H9 (cell line): Measurements from ENCODE around the gene GHR. TPM values are rescaled to one million over a fixed set of nuclear protein-coding genes. Genes with fewer than 3 reads are reported as not detected.

ENCODE experiments used
- DNase-seq: peaks from one replicate; pipeline ENCODE4 v3.0.0-alpha.2; 2017
- H2AFZ ChIP-seq: one replicate; pipeline ENCODE4 v1.6.1; 2013; ENCODE audit warnings: mild to moderate bottlenecking, low read length, control low read depth, moderate library complexity
- H2AK5ac ChIP-seq: 2 replicates; pipeline ENCODE4 v1.6.1; 2013; ENCODE audit warnings: low read length, control low read depth, mixed read lengths; ENCODE audit not compliant: insufficient read length
- H2BK120ac ChIP-seq: one replicate; pipeline ENCODE4 v1.6.1; 2013; ENCODE audit warnings: low read depth, mild to moderate bottlenecking, low read length, control low read depth, inconsistent platforms; ENCODE audit not compliant: poor library complexity, severe bottlenecking
- H2BK12ac ChIP-seq: 2 replicates; pipeline ENCODE4 v1.6.1; 2013; ENCODE audit warnings: low read length, control low read depth, mixed read lengths, low read depth; ENCODE audit not compliant: insufficient read length
- H2BK15ac ChIP-seq: 2 replicates; pipeline ENCODE4 v1.6.1; 2013; ENCODE audit warnings: low read depth, low read length, control low read depth
- H2BK20ac ChIP-seq: one replicate; pipeline ENCODE4 v1.6.1; 2013; ENCODE audit warnings: low read depth, mild to moderate bottlenecking, low read length, control low read depth, inconsistent platforms; ENCODE audit not compliant: poor library complexity, severe bottlenecking
- H2BK5ac ChIP-seq: 2 replicates; pipeline ENCODE4 v1.6.1; 2013; ENCODE audit warnings: low read length, control low read depth, mixed read lengths; ENCODE audit not compliant: insufficient read length
- H3K14ac ChIP-seq: 2 replicates; pipeline ENCODE4 v1.6.1; 2013; ENCODE audit warnings: low read length, control low read depth; ENCODE audit not compliant: insufficient read depth
- H3K18ac ChIP-seq: 2 replicates; pipeline ENCODE4 v1.6.1; 2013; ENCODE audit warnings: low read depth, mild to moderate bottlenecking, mixed read lengths, low read length, control low read depth; ENCODE audit not compliant: insufficient read length
- H3K23ac ChIP-seq: 2 replicates; pipeline ENCODE4 v1.6.1; 2013; ENCODE audit warnings: low read length, control low read depth, mixed read lengths, low read depth; ENCODE audit not compliant: insufficient read length
- H3K23me2 ChIP-seq: 2 replicates; pipeline ENCODE4 v1.6.1; 2013; ENCODE audit warnings: low read depth, mild to moderate bottlenecking, mixed read lengths, low read length, control low read depth; ENCODE audit not compliant: insufficient read length, poor library complexity, severe bottlenecking
- H3K27ac ChIP-seq: 2 replicates; pipeline ENCODE4 v1.5.1; 2013; ENCODE audit warnings: low read length, control low read depth, mixed read lengths, low read depth; ENCODE audit not compliant: insufficient read length
- H3K27me3 ChIP-seq: 2 replicates; pipeline ENCODE4 v1.6.1; 2013; ENCODE audit warnings: low read length, control low read depth, inconsistent platforms; ENCODE audit not compliant: insufficient read depth
- H3K4ac ChIP-seq: 2 replicates; pipeline ENCODE4 v1.6.1; 2013; ENCODE audit warnings: low read depth, mild to moderate bottlenecking, control low read depth, inconsistent platforms, low read length, moderate library complexity
- H3K4me1 ChIP-seq: 2 replicates; pipeline ENCODE4 v1.6.1; 2013; ENCODE audit warnings: low read length, control low read depth, inconsistent platforms; ENCODE audit not compliant: insufficient read depth
- H3K4me2 ChIP-seq: 2 replicates; pipeline ENCODE4 v1.6.1; 2013; ENCODE audit warnings: low read length, control low read depth, mixed read lengths; ENCODE audit not compliant: insufficient read length, insufficient read depth
- H3K56ac ChIP-seq: 2 replicates; pipeline ENCODE4 v1.6.1; 2013; ENCODE audit warnings: low read depth, mild to moderate bottlenecking, mixed read lengths, low read length, control low read depth; ENCODE audit not compliant: insufficient read length
- H3K79me1 ChIP-seq: 2 replicates; pipeline ENCODE4 v1.6.1; 2013; ENCODE audit warnings: low read depth, mild to moderate bottlenecking, moderate library complexity, low read length, control low read depth, inconsistent platforms; ENCODE audit not compliant: insufficient read depth, poor library complexity, severe bottlenecking
- H3K79me2 ChIP-seq: 2 replicates; pipeline ENCODE4 v1.6.1; 2013; ENCODE audit warnings: low read length, control low read depth, inconsistent platforms; ENCODE audit not compliant: insufficient read depth
- H3K9ac ChIP-seq: 2 replicates; pipeline ENCODE4 v1.6.1; 2013; ENCODE audit warnings: low read length, control low read depth, mixed read lengths; ENCODE audit not compliant: insufficient read length; ENCODE audit errors: extremely low read depth
- H3K9me3 ChIP-seq: one replicate; pipeline ENCODE4 v1.6.1; 2013; ENCODE audit warnings: low read depth, low read length, inconsistent platforms; ENCODE audit not compliant: control insufficient read depth
- H3T11ph ChIP-seq: one replicate; pipeline ENCODE4 v1.6.1; 2013; ENCODE audit warnings: mild to moderate bottlenecking, low read length, control low read depth, inconsistent platforms
- H4K20me1 ChIP-seq: one replicate; pipeline ENCODE4 v1.6.1; 2013; ENCODE audit not compliant: control insufficient read depth, insufficient read length, insufficient read depth
- H4K5ac ChIP-seq: 2 replicates; pipeline ENCODE4 v1.6.1; 2013; ENCODE audit warnings: low read depth, mild to moderate bottlenecking, mixed read lengths, low read length, control low read depth; ENCODE audit not compliant: insufficient read length
- H4K8ac ChIP-seq: replicated peaks from 2 replicates; pipeline ENCODE4 v1.6.1; 2013; ENCODE audit warnings: low read length, control low read depth, mixed read lengths, low read depth; ENCODE audit not compliant: insufficient read length
- H4K91ac ChIP-seq: 2 replicates; pipeline ENCODE4 v1.6.1; 2013; ENCODE audit warnings: low read depth, mild to moderate bottlenecking, moderate library complexity, mixed read lengths, low read length, control low read depth; ENCODE audit not compliant: insufficient read length
- H3K27ac Mint-ChIP-seq, 3 experiments: 2 replicates in 2 of 3; 3 replicates in 1 of 3; pipeline ENCODE4 v1.8.0; 2020 to 2021; ENCODE audit warnings: mixed read lengths in 3 of 3, mild to moderate bottlenecking in 1 of 3, moderate library complexity in 1 of 3
- H3K27me3 Mint-ChIP-seq: 2 replicates; pipeline ENCODE4 v1.8.0; 2021; ENCODE audit warnings: low read depth, mild to moderate bottlenecking, moderate library complexity, mixed read lengths
- H3K36me3 Mint-ChIP-seq, 3 experiments: 2 replicates in 2 of 3; 3 replicates in 1 of 3; pipeline ENCODE4 v1.8.0; 2020 to 2021; ENCODE audit warnings: low read depth in 3 of 3, mixed read lengths in 3 of 3; ENCODE audit not compliant: insufficient read depth in 1 of 3
- H3K4me1 Mint-ChIP-seq, 2 experiments: 2 replicates each; pipeline ENCODE4 v1.8.0; 2020; ENCODE audit warnings: mixed read lengths in 2 of 2
- H3K4me3 Mint-ChIP-seq, 2 experiments: 2 replicates in 1 of 2; 3 replicates in 1 of 2; pipeline ENCODE4 v1.8.0; 2020 to 2021; ENCODE audit warnings: mild to moderate bottlenecking in 2 of 2, mixed read lengths in 2 of 2, moderate library complexity in 1 of 2
- H3K9me3 Mint-ChIP-seq, 2 experiments: 2 replicates in 1 of 2; 3 replicates in 1 of 2; pipeline ENCODE4 v1.8.0; 2020; ENCODE audit warnings: mild to moderate bottlenecking in 2 of 2, mixed read lengths in 2 of 2, moderate library complexity in 1 of 2
- WGBS: extraction: QIAGEN DNeasy Blood & Tissue Kit; methylation state at CpG from one replicate; pipeline ENCODE4 v1.1.7; 2013; ENCODE audit warnings: missing lambda C conversion rate, low lambda C conversion rate, mixed read lengths; ENCODE audit not compliant: insufficient read length; ENCODE audit errors: extremely low coverage; 5-methylcytosine and 5-hydroxymethylcytosine counted together
- total RNA-seq: library from RNA; stranded (reverse); gene quantifications from 2 replicates; pipeline ENCODE4 v1.2.1, GENCODE V29; 2021
- TF ChIP-seq, protein P1 (sequence below): fragments of 200-600 bp; sonication (generic); conservative IDR thresholded peaks from 3 replicates; pipeline ENCODE4 v1.8.0; 2021; ENCODE audit warnings: antibody characterized with exemption, mild to moderate bottlenecking

The GHR gene
- total RNA-seq, 1 experiment from 2014 or later: 0.20 TPM

GRCh38 chr5:42759456-42759855, 336.2 kb downstream of the GHR start:
- H2AFZ ChIP-seq: no peak overlapping the region
- TF ChIP-seq, protein P1, sequence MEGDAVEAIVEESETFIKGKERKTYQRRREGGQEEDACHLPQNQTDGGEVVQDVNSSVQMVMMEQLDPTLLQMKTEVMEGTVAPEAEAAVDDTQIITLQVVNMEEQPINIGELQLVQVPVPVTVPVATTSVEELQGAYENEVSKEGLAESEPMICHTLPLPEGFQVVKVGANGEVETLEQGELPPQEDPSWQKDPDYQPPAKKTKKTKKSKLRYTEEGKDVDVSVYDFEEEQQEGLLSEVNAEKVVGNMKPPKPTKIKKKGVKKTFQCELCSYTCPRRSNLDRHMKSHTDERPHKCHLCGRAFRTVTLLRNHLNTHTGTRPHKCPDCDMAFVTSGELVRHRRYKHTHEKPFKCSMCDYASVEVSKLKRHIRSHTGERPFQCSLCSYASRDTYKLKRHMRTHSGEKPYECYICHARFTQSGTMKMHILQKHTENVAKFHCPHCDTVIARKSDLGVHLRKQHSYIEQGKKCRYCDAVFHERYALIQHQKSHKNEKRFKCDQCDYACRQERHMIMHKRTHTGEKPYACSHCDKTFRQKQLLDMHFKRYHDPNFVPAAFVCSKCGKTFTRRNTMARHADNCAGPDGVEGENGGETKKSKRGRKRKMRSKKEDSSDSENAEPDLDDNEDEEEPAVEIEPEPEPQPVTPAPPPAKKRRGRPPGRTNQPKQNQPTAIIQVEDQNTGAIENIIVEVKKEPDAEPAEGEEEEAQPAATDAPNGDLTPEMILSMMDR: no peak
- H3K79me2 ChIP-seq: no peaks in the 10 kb centered on the region
- no peak overlapping the region for H3K56ac ChIP-seq
- Mint-ChIP-seq H3K4me3 (no peak overlapping the region), H3K27me3 (no peaks in the 10 kb centered on the region), H3K36me3 (no peaks in the 10 kb centered on the region), H3K4me1 (peaks cover 19 to 20% of the 10 kb centered on the region in 2 experiments), H3K9me3 (no peaks in the 10 kb centered on the region), H3K27ac (no peak overlapping the region)
- H2AK5ac ChIP-seq: no peak overlapping the region
- H2BK15ac ChIP-seq: no peak overlapping the region
- no peak for DNase-seq
- H3K23ac ChIP-seq: no peak overlapping the region
- H3K4me1 ChIP-seq: 0 out of 2 replicates have a peak, but pooled peaks cover 2% of the 10 kb centered on the region
- no CpG with 5 or more reads among the region's 2 CpGs for WGBS
- H3K14ac ChIP-seq: no peak overlapping the region
- H3K9me3 ChIP-seq: no peaks in the 10 kb centered on the region
- no peak overlapping the region for H3K4ac ChIP-seq
- no peak overlapping the region for H3K18ac ChIP-seq
- no peaks in the 10 kb centered on the region for H3K27me3 ChIP-seq
- no peak overlapping the region for H4K8ac ChIP-seq
- H2BK120ac ChIP-seq: no peak overlapping the region
- H3K23me2 ChIP-seq: no peaks in the 10 kb centered on the region
- H2BK12ac ChIP-seq: no peak overlapping the region
- H2BK5ac ChIP-seq: no peak overlapping the region
- H3K27ac ChIP-seq: no peak overlapping the region
- no peak overlapping the region for H3K9ac ChIP-seq
- H4K20me1 ChIP-seq: no peaks in the 10 kb centered on the region
- no peak overlapping the region for H4K5ac ChIP-seq
- H3K79me1 ChIP-seq: no peaks in the 10 kb centered on the region
- H4K91ac ChIP-seq: no peak overlapping the region
- no peak overlapping the region for H3K4me2 ChIP-seq
- no peak overlapping the region for H2BK20ac ChIP-seq
- no peak overlapping the region for H3T11ph ChIP-seq
